Common myeloid progenitor, CD34-positive (primary cell): Measurements from ENCODE around the gene UGT8. TPM values are rescaled to one million over a fixed set of nuclear protein-coding genes. Genes with fewer than 3 reads are reported as not detected.

Source experiments
- CTCF ChIA-PET: fragments of 350-600 bp; sonication (Branson Sonifier 250); formaldehyde crosslinking; loops from one replicate; lab custom pipeline; 2021; ENCODE audit warnings: antibody characterized with exemption; lab: Charles Lee
- POLR2A ChIA-PET: fragments of 350-600 bp; sonication (Branson Sonifier 250); formaldehyde crosslinking; loops from one replicate; lab custom pipeline; 2021; ENCODE audit warnings: antibody characterized with exemption; lab: Charles Lee
- DNase-seq, 3 donors: peaks; one replicate each; pipeline versions ENCODE4 v3.0.0 to v3.0.0-alpha.2; 2013
- H3K27ac ChIP-seq, 2 experiments: 1 replicate in 1 of 2; 2 replicates in 1 of 2; pipeline ENCODE4 v1.7.0; 2013; ENCODE audit warnings: inconsistent platforms in 2 of 2, low read length in 2 of 2, mild to moderate bottlenecking in 2 of 2, low read depth in 1 of 2, moderate library complexity in 1 of 2; ENCODE audit not compliant: severe bottlenecking in 2 of 2, insufficient read depth in 1 of 2, poor library complexity in 1 of 2
- H3K27me3 ChIP-seq, 5 experiments: replicated peaks in 2 of 5; 1 replicate in 3 of 5; 2 replicates in 2 of 5; pipeline versions ENCODE4 v1.6.1 to v1.7.0; 2013; ENCODE audit warnings: low read length in 4 of 5, mild to moderate bottlenecking in 2 of 5, moderate library complexity in 2 of 5, inconsistent platforms in 1 of 5; ENCODE audit not compliant: insufficient read depth in 5 of 5, control insufficient read depth in 4 of 5
- H3K36me3 ChIP-seq, 4 experiments: 1 replicate in 2 of 4; 2 replicates in 2 of 4; pipeline versions ENCODE4 v1.6.1 to v1.7.0; 2013; ENCODE audit warnings: low read length in 3 of 4, control low read depth in 1 of 4, mild to moderate bottlenecking in 1 of 4; ENCODE audit not compliant: control insufficient read depth in 4 of 4, insufficient read depth in 4 of 4
- H3K4me1 ChIP-seq, 4 experiments: 1 replicate in 3 of 4; 2 replicates in 1 of 4; pipeline versions ENCODE4 v1.6.1 to v1.7.1; 2013; ENCODE audit warnings: low read length in 3 of 4, mild to moderate bottlenecking in 3 of 4, control low read depth in 1 of 4, inconsistent platforms in 1 of 4, moderate library complexity in 1 of 4; ENCODE audit not compliant: control insufficient read depth in 4 of 4, insufficient read depth in 4 of 4; ENCODE audit errors: control extremely low read depth in 1 of 4
- H3K4me3 ChIP-seq, 7 experiments: 1 replicate in 4 of 7; 2 replicates in 3 of 7; pipeline versions ENCODE4 v1.5.1 to v1.7.0; 2013; ENCODE audit warnings: mild to moderate bottlenecking in 7 of 7, low read length in 6 of 7, moderate library complexity in 6 of 7, inconsistent platforms in 2 of 7, low read depth in 2 of 7, control low read depth in 1 of 7; ENCODE audit not compliant: insufficient read depth in 4 of 7, control insufficient read depth in 1 of 7; ENCODE audit errors: extremely low read depth in 1 of 7
- H3K9me3 ChIP-seq, 5 experiments: 1 replicate in 4 of 5; 2 replicates in 1 of 5; pipeline versions ENCODE4 v1.6.1 to v1.7.1; 2013; ENCODE audit warnings: low read length in 4 of 5, mild to moderate bottlenecking in 2 of 5, inconsistent platforms in 1 of 5, low read depth in 1 of 5, moderate library complexity in 1 of 5; ENCODE audit not compliant: control insufficient read depth in 4 of 5, insufficient read depth in 2 of 5; ENCODE audit errors: control extremely low read depth in 1 of 5
- WGBS: methylation state at CpG from one replicate; pipeline ENCODE4 v1.1.5; 2013; ENCODE audit not compliant: insufficient coverage; 5-methylcytosine and 5-hydroxymethylcytosine counted together
- polyA plus RNA-seq: library from polyadenylated mRNA; unstranded; fragments of 120-200 nt; gene quantifications from one replicate; pipeline ENCODE4 v1.2.1, GENCODE V29; 2013

Gene UGT8, protein sequence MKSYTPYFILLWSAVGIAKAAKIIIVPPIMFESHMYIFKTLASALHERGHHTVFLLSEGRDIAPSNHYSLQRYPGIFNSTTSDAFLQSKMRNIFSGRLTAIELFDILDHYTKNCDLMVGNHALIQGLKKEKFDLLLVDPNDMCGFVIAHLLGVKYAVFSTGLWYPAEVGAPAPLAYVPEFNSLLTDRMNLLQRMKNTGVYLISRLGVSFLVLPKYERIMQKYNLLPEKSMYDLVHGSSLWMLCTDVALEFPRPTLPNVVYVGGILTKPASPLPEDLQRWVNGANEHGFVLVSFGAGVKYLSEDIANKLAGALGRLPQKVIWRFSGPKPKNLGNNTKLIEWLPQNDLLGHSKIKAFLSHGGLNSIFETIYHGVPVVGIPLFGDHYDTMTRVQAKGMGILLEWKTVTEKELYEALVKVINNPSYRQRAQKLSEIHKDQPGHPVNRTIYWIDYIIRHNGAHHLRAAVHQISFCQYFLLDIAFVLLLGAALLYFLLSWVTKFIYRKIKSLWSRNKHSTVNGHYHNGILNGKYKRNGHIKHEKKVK
- polyA plus RNA-seq, result 0.04 TPM

DNA sequence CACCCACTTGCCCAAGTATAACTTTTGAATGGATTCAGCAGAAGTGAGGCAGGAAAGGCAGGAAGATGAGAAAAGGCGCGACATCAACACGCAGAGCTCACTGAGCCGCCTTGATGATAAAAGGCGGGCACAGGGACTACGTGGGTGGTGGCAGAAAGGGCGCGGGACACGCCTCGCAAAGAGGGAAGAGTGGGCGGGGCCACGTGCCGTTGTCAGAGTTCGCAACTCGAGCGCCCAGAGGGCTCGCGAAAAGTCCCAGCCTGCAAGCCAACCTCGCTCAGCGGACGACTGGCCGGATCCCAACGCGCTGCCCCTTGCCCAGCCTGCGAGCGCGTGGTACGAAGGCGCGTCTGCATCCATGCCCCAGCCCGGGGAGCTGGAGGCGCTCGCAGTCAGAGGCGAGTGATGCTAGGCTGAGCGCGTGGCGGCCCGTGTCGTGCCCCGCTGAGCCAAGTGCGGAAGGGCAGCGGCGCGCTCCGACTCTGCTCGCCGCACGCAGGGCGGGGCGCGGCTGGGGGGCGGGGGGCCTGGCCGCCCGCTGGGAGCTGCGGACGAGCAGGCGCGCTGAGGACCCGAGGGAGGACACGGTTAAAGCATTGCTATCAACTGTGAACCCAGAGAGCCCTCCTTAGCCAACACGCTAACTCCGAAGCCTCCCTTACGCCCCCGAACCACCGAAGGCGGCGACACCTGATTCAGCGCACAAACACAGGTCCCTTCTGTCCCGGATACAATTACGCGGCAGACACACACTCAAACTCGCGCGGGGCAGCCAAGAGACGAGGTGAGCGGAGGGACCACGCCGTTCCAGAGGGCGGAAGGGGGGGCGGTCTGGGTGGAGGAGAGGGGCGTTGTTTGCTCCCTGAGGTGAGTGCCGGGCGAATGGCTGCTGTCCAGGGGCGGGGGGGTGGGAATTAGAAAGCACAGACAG lies at the start of gene UGT8:
Gene UGT8, plus strand, starts transcription at position 617 of the 931 bp plus-strand sequence. CDS start 24,074 bp downstream, outside the sequence.
- under 1% methylated on average over 56 of the region's 84 CpGs for WGBS
- Histone ChIP-seq H3K36me3 (no peaks in the 10 kb centered on the region), H3K9me3 (peaks cover 0 to 6% (median 0%) of the 10 kb centered on the region in 5 experiments), H3K27me3 (peaks cover 16 to 72% (median 19%) of the 10 kb centered on the region in 5 experiments), H3K4me3 (peak within 1 kb of the TSS; percentile 38 to 74 (median 54)), H3K4me1 (peaks cover 0 to 21% (median 18%) of the 10 kb centered on the region in 4 experiments), H3K27ac (no peak within 1 kb of the TSS)
- ChIA-PET CTCF (no interaction called here), POLR2A (no interaction called here)
- DNase-seq, result peak; percentile 25 to 68 (median 47)

DNA sequence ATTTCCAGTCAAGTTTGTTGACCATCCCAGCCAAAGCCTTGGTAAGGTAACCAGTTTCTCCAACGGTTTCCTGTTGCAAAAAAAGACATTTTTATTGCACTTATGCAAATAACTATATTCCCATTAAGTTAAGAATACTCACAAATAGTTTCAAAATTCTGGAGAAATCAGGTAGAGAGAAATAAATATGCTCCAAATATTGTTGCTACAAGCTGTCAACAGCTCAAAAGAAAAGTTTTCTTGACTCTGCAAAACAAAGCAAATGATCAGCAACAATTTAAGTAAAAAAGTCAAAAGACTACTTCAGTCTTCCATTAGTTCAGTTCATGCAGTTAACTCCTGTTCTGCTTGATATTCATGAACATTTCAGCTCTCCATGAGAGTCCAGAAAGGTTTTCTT lies 49.0 kb upstream of the UGT8 start:
- H3K27me3 ChIP-seq, result no peaks in the 10 kb centered on the region
- CTCF ChIA-PET, result no interaction called here
- POLR2A ChIA-PET, result no interaction called here

DNA sequence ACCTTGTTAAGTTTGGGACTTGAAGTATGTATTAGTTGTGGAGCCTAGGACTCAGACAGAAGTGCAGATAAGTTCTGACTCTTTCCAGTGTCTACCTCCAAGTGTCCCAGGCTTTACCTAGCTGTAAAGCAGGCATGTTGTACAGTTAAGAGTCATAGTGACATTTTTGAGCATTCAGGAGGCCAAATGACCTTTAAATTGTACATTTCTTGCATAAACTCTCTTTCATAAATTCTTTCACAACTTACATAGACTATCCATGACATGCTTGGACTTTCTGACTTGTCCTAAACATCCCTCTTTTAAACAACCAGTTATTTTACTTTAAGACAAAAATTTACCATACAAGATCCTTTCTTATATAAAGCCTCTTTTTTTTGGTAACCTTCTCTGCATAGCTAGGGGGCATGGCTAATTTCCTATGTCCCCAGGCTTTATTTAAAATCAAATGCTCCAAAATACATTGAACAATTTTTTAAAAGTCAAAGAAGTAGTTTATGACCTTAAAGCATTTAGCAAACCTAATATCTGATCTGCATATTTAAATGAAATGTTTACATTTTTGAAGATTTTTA lies 40.1 kb upstream of the UGT8 start:
- DNase-seq, result no peak
- Histone ChIP-seq H3K4me1 (no peaks in the 10 kb centered on the region), H3K27ac (no peak overlapping the region), H3K9me3 (peaks cover 0 to 9% (median 3%) of the 10 kb centered on the region in 5 experiments), H3K4me3 (no peak overlapping the region), H3K27me3 (no peaks in the 10 kb centered on the region), H3K36me3 (no peaks in the 10 kb centered on the region)
- ChIA-PET POLR2A (no interaction called here), CTCF (interaction anchor here (1.6 kb wide), 1 partner anchor 13 kb away, joined by 3 read pairs; no protein-coding TSS in a partner anchor)

More for the DNA sequence above, 49.0 kb upstream of the UGT8 start:
- DNase-seq, result no peak
- Histone ChIP-seq H3K9me3 (peaks cover 0 to 2% (median 0%) of the 10 kb centered on the region in 5 experiments), H3K4me3 (no peak overlapping the region), H3K36me3 (no peaks in the 10 kb centered on the region), H3K4me1 (no peaks in the 10 kb centered on the region), H3K27ac (no peak overlapping the region)
- WGBS, result no CpG with 5 or more reads among the region's 1 CpG

DNA sequence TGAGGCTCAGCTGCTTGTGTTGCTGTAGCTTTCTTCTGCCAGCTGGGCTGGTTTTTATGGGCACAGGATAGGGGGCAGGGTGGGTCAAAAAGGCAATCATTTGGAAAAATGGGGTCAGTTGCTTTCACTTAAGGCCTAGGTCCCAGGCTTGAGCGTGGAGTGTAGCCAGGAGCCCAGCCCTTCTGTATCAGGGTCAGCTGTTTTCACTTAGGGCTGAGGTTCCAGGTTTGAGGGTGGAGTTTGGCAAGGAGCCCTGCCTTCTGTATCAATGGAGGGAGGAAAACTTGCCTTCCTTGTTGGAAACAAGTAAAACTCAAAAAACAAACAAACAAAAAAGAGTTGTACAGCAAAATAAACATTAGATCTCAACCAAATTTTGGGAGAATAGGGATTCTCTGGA lies 37.0 kb upstream of the UGT8 start:
- Histone ChIP-seq H3K27ac (no peak overlapping the region), H3K4me1 (no peaks in the 10 kb centered on the region), H3K27me3 (no peaks in the 10 kb centered on the region), H3K9me3 (peaks cover 0 to 9% (median 3%) of the 10 kb centered on the region in 5 experiments), H3K36me3 (no peaks in the 10 kb centered on the region), H3K4me3 (no peak overlapping the region)
- ChIA-PET CTCF (no interaction called here), POLR2A (no interaction called here)
- WGBS, result 100% methylated on average over 1 of the region's 1 CpG
- no peak for DNase-seq

DNA sequence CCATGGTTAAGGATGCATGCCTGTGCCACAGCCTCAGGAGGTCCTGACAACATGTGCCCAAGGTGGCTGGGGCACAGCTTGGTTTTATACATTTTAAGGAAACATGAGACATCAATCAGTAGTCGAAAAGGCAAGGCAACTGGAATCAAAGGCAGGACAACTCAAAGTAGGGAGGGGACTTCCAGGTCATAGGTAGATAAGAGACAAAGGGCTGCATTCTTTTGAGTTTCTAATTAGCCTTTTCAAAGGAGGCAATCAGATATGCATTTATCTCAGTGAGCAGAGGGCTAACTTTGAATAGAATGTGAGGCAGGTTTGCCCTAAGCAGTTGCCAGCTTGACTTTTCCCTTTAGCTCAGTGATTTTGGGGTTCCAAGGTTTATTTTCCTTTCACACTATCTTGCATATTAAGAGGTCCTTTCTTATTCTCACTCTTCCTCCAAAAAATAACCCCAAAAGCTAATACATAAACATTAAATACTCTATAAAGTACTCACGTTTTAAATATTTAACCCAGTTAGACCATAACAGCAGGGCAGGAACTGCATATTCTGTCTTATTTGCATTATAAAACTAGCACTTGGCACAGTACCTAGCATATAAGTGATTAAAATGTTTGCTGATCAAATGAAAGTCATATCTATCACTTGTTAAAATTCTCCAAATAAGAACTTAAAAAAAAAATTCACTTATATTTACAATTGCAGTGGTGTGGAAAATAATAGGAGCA lies 36.3 kb upstream of the UGT8 start:
- ChIA-PET CTCF (no interaction called here), POLR2A (no interaction called here)
- H3K27ac ChIP-seq, result no peak overlapping the region
- DNase-seq, result no peak
- H3K9me3 ChIP-seq, result peaks cover 0 to 6% (median 3%) of the 10 kb centered on the region in 5 experiments
- H3K36me3 ChIP-seq, result no peaks in the 10 kb centered on the region
- no peak overlapping the region for H3K4me3 ChIP-seq
- no peaks in the 10 kb centered on the region for H3K4me1 ChIP-seq
- no peaks in the 10 kb centered on the region for H3K27me3 ChIP-seq
- 50% methylated on average over 2 of the region's 2 CpGs for WGBS

DNA sequence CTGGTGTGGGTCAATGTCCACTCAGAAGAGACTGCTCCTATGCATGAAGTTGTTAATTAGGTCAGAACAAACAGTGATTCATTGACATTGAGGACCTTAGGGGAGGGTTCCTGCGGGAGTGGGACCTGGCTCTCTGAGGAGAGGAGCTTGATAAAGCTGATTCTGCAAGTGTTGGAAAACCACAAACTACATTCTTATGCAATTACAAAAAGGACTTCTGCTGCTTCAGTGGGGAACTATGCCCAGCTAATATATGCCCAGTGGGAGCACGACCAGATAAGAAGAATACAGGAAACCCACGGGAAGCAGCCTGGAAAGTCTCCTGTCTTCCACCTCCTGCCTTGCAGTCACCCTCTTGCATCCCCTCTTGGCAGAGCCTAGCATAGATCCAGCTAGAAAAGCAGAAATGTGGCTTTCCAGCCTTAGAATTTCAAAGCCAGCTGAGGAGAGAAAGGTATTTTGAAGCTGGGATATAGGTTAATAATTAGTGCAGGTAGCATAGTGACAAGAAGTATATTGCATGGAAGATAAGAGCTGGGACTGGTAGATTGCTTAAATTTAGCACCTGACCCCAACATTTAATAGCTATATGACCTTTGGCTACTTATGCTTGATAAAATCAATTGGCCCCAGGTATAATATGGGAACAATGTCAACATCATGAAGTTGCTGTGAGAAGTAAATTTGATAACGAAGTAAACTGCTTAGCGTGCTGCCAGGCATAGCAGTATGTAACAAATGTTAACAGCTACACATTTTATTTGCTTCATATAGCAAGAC lies 34.9 kb upstream of the UGT8 start:
- no peak overlapping the region for H3K27ac ChIP-seq
- ChIA-PET POLR2A (no interaction called here), CTCF (no interaction called here)
- WGBS, result 0% methylated on average over 2 of the region's 5 CpGs
- no peaks in the 10 kb centered on the region for H3K27me3 ChIP-seq
- H3K4me1 ChIP-seq, result no peaks in the 10 kb centered on the region
- peaks cover 0 to 1% (median 0%) of the 10 kb centered on the region in 5 experiments for H3K9me3 ChIP-seq
- no peak for DNase-seq
- no peaks in the 10 kb centered on the region for H3K36me3 ChIP-seq
- H3K4me3 ChIP-seq, result no peak overlapping the region
